Naive thymus-derived CD4-positive, alpha-beta T cell (primary cell): Measurements from ENCODE around the gene BRD4. TPM values are rescaled to one million over a fixed set of nuclear protein-coding genes. Genes with fewer than 3 reads are reported as not detected.

Source experiments
- ATAC-seq: fragments of 150-1000 bp; cut with Tn5 transposase; 2 replicates; pipeline ENCODE4 v1.10.0; 2021; ENCODE audit warnings: mild to moderate bottlenecking, moderate library complexity
- CTCF ChIA-PET: fragments of 350-600 bp; sonication (Branson Sonifier 250); formaldehyde crosslinking; loops from one replicate; lab custom pipeline; 2021; ENCODE audit warnings: antibody characterized with exemption; lab: Charles Lee
- POLR2A ChIA-PET: fragments of 350-600 bp; sonication (Branson Sonifier 250); formaldehyde crosslinking; loops from one replicate; lab custom pipeline; 2021; ENCODE audit warnings: antibody characterized with exemption, inconsistent platforms; lab: Charles Lee
- DNase-seq, 9 donors: peaks; one replicate each; pipeline versions ENCODE4 v3.0.0 to v3.0.0-alpha.2; 2020 to 2022; ENCODE audit warnings: mixed read lengths in 1 of 9
- H3K27ac ChIP-seq: one replicate; pipeline ENCODE4 v1.7.0; 2013; ENCODE audit warnings: mild to moderate bottlenecking, low read depth, low read length, moderate library complexity
- H3K27me3 ChIP-seq, 2 donors: one replicate each; pipeline ENCODE4 v1.7.0; 2013; ENCODE audit warnings: low read length in 2 of 2, mild to moderate bottlenecking in 2 of 2, moderate library complexity in 2 of 2; ENCODE audit not compliant: control insufficient read depth in 2 of 2, insufficient read depth in 2 of 2
- H3K36me3 ChIP-seq, 3 experiments: 1 replicate in 2 of 3; 2 replicates in 1 of 3; pipeline ENCODE4 v1.7.0; 2013; ENCODE audit warnings: low read length in 3 of 3, mild to moderate bottlenecking in 3 of 3, moderate library complexity in 1 of 3; ENCODE audit not compliant: insufficient read depth in 3 of 3, control insufficient read depth in 2 of 3
- H3K4me1 ChIP-seq, 2 donors: one replicate each; pipeline ENCODE4 v1.7.0; 2013; ENCODE audit warnings: low read length in 2 of 2, mild to moderate bottlenecking in 2 of 2, moderate library complexity in 1 of 2; ENCODE audit not compliant: control insufficient read depth in 2 of 2, insufficient read depth in 2 of 2
- H3K4me3 ChIP-seq: 2 replicates; pipeline ENCODE4 v1.7.0; 2013; ENCODE audit warnings: mild to moderate bottlenecking, low read length
- H3K9me3 ChIP-seq, 3 experiments: 1 replicate in 2 of 3; 2 replicates in 1 of 3; pipeline ENCODE4 v1.7.0; 2013; ENCODE audit warnings: low read length in 3 of 3; ENCODE audit not compliant: control insufficient read depth in 2 of 3
- H3K27ac Mint-ChIP-seq, 9 donors: one replicate each; pipeline ENCODE4 v1.8.0; 2020 to 2022; ENCODE audit warnings: mixed read lengths in 9 of 9, mild to moderate bottlenecking in 8 of 9, moderate library complexity in 5 of 9, inconsistent platforms in 2 of 9
- H3K27me3 Mint-ChIP-seq, 5 donors: one replicate each; pipeline ENCODE4 v1.8.0; 2021 to 2022; ENCODE audit warnings: mixed read lengths in 5 of 5, mild to moderate bottlenecking in 1 of 5
- H3K36me3 Mint-ChIP-seq, 5 donors: one replicate each; pipeline ENCODE4 v1.8.0; 2020 to 2022; ENCODE audit warnings: mixed read lengths in 5 of 5, mild to moderate bottlenecking in 3 of 5, inconsistent platforms in 1 of 5
- H3K4me1 Mint-ChIP-seq, 7 donors: one replicate each; pipeline ENCODE4 v1.8.0; 2020 to 2022; ENCODE audit warnings: mixed read lengths in 7 of 7, mild to moderate bottlenecking in 3 of 7, inconsistent platforms in 1 of 7
- H3K4me3 Mint-ChIP-seq, 10 donors: one replicate each; pipeline ENCODE4 v1.8.0; 2020 to 2022; ENCODE audit warnings: mild to moderate bottlenecking in 10 of 10, mixed read lengths in 10 of 10, moderate library complexity in 6 of 10, inconsistent platforms in 2 of 10
- H3K9me3 Mint-ChIP-seq, 11 donors: one replicate each; pipeline ENCODE4 v1.8.0; 2020 to 2022; ENCODE audit warnings: mixed read lengths in 11 of 11, mild to moderate bottlenecking in 4 of 11, inconsistent platforms in 1 of 11, moderate library complexity in 1 of 11
- intact Hi-C, 2 donors: fragments of 100-400 bp; cut with micrococcal nuclease; formaldehyde crosslinking; loops; one replicate each; pipeline ENCODE4 v1.15.1; 2023
- polyA plus RNA-seq, 2 donors: library from polyadenylated mRNA; unstranded; fragments of 300-500 nt; fragmentation: Illumina TruSeq; gene quantifications; one replicate each; pipeline ENCODE4 v1.2.3, GENCODE V29; 2021
- total RNA-seq, 6 experiments: library from RNA in 5 of 6; stranded (reverse) in 5 of 6; gene quantifications; 1 replicate in 5 of 6; 2 replicates in 1 of 6; pipeline ENCODE4 v1.2.3 and lab custom pipeline; 2021 to 2026

BRD4 gene
- total and polyA plus RNA-seq, 7 experiments from 2014 or later, result 10.5 to 168 (median 113) TPM

DNA sequence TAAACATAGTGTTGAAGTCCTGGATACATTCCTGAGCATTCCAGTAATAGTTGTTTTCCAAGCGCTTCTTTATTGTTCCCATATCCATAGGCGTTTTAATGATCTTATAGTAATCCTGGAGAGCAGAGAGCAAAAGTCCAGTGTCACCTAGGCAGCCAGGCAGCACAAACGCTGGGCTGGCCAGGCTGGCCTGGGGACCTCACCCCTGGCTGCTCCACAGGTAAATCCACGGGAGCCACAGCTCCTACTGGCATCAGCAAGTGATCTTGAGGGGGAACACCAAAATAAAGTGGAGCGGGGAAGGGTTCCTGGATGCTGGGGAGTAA, 63.4 kb downstream of the BRD4 start:
- intact Hi-C loops, result no loop called here
- Histone ChIP-seq H3K4me1 (no peaks in the 10 kb centered on the region), H3K4me3 (no peak overlapping the region), H3K9me3 (no peaks in the 10 kb centered on the region), H3K27ac (no peak overlapping the region), H3K36me3 (peaks cover 23 to 95% (median 24%) of the 10 kb centered on the region in 3 experiments), H3K27me3 (no peaks in the 10 kb centered on the region)
- H3K4me3 Mint-ChIP-seq, result no peak overlapping the region
- no peaks in the 10 kb centered on the region for H3K27me3 Mint-ChIP-seq
- DNase-seq, result no peak
- peak overlapping the region in 1 of 9 donors; percentile 48 for H3K27ac Mint-ChIP-seq
- H3K36me3 Mint-ChIP-seq, result peaks cover 4 to 65% (median 22%) of the 10 kb centered on the region in 5 donors
- CTCF ChIA-PET, result no interaction called here
- no peak for ATAC-seq
- H3K9me3 Mint-ChIP-seq, result no peaks in the 10 kb centered on the region
- POLR2A ChIA-PET, result no interaction called here
- peaks cover 24 to 54% (median 46%) of the 10 kb centered on the region in 7 donors for H3K4me1 Mint-ChIP-seq

DNA sequence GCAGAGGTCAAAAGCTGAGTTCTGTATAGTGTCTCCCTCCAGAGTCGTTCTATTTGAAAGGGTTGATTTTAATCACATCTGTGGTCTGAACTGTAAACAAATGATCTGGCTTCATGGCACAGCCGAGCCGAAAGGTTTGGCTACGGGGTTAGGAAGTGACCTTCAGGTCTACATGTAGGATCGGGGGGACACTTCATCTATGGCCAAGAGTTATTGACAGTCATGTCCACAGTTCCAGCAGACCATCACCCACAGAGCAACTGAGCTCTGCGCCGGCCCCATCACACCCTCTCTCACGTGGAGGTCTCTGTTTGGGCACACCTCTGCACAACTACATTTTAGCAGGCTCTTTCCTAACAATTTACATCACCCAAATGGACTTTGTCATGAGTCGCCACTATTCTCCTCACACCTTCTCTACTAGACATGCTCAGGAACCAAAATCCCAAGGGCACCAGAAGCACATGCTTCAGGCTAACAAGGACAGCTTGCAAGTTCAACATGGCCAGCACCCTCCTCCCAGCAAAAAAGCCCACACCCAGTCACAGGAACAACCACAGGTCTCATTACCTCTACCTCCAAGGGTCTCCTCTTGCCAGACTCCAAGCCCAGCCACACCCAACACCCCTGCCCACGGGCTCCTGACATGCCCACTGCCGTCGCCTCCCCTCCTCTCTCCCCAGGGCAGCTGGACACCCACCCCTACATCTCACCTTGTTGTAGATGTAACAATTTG, 64.0 kb downstream of the BRD4 start:
- Histone ChIP-seq H3K36me3 (peaks cover 29 to 100% (median 29%) of the 10 kb centered on the region in 3 experiments), H3K4me3 (no peak overlapping the region), H3K27ac (no peak overlapping the region), H3K27me3 (no peaks in the 10 kb centered on the region), H3K4me1 (no peaks in the 10 kb centered on the region), H3K9me3 (no peaks in the 10 kb centered on the region)
- ChIA-PET CTCF (interaction anchor here (0.6 kb wide), 1 partner anchor 165 kb away, joined by 4 read pairs; no protein-coding TSS in a partner anchor), POLR2A (no interaction called here)
- DNase-seq (no peak), ATAC-seq (no peak)
- intact Hi-C loops, result no loop called here
- Mint-ChIP-seq H3K4me3 (peak overlapping the region in 1 of 10 donors; percentile 25), H3K27ac (peak overlapping the region in 5 of 9 donors; percentile 17 to 84 (median 52)), H3K36me3 (peaks cover 7 to 70% (median 22%) of the 10 kb centered on the region in 5 donors), H3K4me1 (peaks cover 24 to 51% (median 44%) of the 10 kb centered on the region in 7 donors), H3K9me3 (no peaks in the 10 kb centered on the region), H3K27me3 (no peaks in the 10 kb centered on the region)

DNA sequence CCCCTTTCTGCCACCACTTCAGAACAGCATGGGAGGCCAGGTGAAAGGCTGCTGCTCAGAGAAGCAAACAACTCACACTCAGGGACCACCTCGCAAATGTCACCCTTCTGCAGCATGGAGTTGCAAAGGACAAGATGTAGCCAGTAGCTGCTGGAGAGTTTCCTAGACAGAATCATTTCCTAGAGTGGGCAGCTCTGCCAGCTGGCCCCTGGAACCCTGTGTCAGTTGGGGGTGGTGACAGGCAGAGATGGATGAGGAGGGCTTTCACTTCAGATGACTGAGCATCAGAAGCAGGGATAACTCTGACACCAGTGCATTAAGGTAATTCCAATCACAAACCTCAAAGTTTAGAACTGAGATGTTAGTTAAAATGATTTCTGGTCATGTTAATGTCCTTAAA, 65.7 kb downstream of the BRD4 start:
- ATAC-seq (no peak), DNase-seq (no peak)
- POLR2A ChIA-PET, result no interaction called here
- Mint-ChIP-seq H3K9me3 (no peaks in the 10 kb centered on the region), H3K4me3 (no peak overlapping the region), H3K4me1 (peaks cover 20 to 43% (median 31%) of the 10 kb centered on the region in 7 donors), H3K27me3 (no peaks in the 10 kb centered on the region), H3K27ac (peak overlapping the region in 1 of 9 donors; percentile 18), H3K36me3 (peaks cover 4 to 67% (median 22%) of the 10 kb centered on the region in 5 donors)
- H3K9me3 ChIP-seq, result no peaks in the 10 kb centered on the region
- no peak overlapping the region for H3K27ac ChIP-seq
- no peak overlapping the region for H3K4me3 ChIP-seq
- CTCF ChIA-PET, result interaction anchor here (0.6 to 1.3 kb wide), 2 partner anchors 22 to 143 kb away, joined by 4 read pairs; no protein-coding TSS in a partner anchor
- intact Hi-C loops, result no loop called here
- peaks cover 24 to 100% (median 26%) of the 10 kb centered on the region in 3 experiments for H3K36me3 ChIP-seq
- no peaks in the 10 kb centered on the region for H3K27me3 ChIP-seq
- no peaks in the 10 kb centered on the region for H3K4me1 ChIP-seq

DNA sequence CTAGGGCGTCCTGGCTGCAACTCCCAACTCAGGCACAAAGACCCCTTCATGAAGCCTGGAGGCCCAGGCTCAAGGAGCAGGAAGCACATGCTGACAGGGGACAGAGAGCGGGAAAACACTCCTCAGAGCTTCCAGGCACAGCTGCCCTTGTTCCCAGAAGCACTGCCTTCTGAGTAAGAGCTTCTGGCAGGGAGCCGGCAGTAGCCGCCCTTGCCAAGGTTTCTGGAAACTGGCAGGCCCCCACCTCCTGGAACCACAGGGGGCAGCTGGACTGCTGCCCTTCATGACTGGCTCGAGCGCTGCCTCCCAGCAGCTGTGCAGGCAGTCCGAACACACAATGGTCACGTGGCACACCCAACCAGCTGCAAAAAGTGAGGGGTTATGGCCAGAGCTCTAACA, 66.5 kb downstream of the BRD4 start:
- POLR2A ChIA-PET, result no interaction called here
- Mint-ChIP-seq H3K4me3 (no peak overlapping the region), H3K4me1 (peaks cover 14 to 35% (median 23%) of the 10 kb centered on the region in 7 donors), H3K27ac (peak overlapping the region in 1 of 9 donors; percentile 30), H3K27me3 (no peaks in the 10 kb centered on the region), H3K9me3 (no peaks in the 10 kb centered on the region), H3K36me3 (peaks cover 6 to 61% (median 17%) of the 10 kb centered on the region in 5 donors)
- Histone ChIP-seq H3K36me3 (peaks cover 18 to 100% (median 25%) of the 10 kb centered on the region in 3 experiments), H3K4me3 (no peak overlapping the region), H3K27ac (no peak overlapping the region), H3K4me1 (no peaks in the 10 kb centered on the region), H3K9me3 (no peaks in the 10 kb centered on the region), H3K27me3 (no peaks in the 10 kb centered on the region)
- no peak for ATAC-seq
- DNase-seq, result no peak
- intact Hi-C loops, result loop anchor here (2.0 kb wide), 2 partner anchors 65 to 115 kb away; no protein-coding TSS in a partner anchor
- CTCF ChIA-PET, result interaction anchor here (0.6 to 1.3 kb wide), 2 partner anchors 23 to 174 kb away, joined by 3 to 4 read pairs; no protein-coding TSS in a partner anchor

DNA sequence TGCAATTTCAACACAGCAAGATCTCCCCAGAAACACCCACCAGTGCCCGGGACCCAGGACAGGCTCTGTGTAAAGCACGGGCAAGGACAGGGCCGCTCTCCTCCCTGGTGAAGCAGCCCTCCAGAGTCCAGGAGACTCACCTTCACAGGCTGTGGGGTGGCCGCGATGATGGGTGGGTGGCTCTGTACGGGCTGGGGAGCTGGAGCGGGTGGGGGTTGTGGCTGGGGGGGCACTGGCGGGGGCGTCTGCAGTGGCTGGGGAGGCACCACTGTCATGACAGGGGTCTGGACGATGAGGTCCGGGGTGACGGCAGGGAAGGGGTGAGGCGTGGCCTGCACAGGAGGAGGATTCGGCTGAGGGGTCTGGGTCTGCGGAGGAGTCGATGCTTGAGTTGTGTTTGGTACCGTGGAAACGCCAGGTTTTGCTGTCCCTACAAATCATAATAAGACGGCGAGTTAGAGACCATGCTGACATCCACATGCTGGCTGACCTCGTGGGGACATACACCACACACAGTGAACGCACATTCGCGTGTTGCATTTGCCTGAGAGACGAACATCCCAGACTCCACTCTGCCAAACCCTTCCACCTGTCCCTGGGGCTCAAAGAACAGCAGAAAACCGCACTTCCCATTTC, 67.0 kb downstream of the BRD4 start:
- no peak overlapping the region for H3K4me3 ChIP-seq
- peaks cover 12 to 30% (median 18%) of the 10 kb centered on the region in 7 donors for H3K4me1 Mint-ChIP-seq
- H3K27ac ChIP-seq, result no peak overlapping the region
- H3K4me1 ChIP-seq, result no peaks in the 10 kb centered on the region
- H3K27me3 Mint-ChIP-seq, result no peaks in the 10 kb centered on the region
- no peaks in the 10 kb centered on the region for H3K27me3 ChIP-seq
- peak overlapping the region in 2 of 9 donors; percentile 25 to 30 for H3K27ac Mint-ChIP-seq
- ChIA-PET CTCF (interaction anchor here (0.6 to 2.1 kb wide), 3 partner anchors 23 to 174 kb away, joined by 3 to 8 read pairs (median 4); partner anchors contain the start of gene AKAP8L), POLR2A (no interaction called here)
- intact Hi-C loops, result loop anchor here (2.0 kb wide), 2 partner anchors 65 to 115 kb away; no protein-coding TSS in a partner anchor
- H3K36me3 ChIP-seq, result peaks cover 18 to 100% (median 27%) of the 10 kb centered on the region in 3 experiments
- no peak for ATAC-seq
- no peak overlapping the region for H3K4me3 Mint-ChIP-seq
- no peak for DNase-seq
- H3K36me3 Mint-ChIP-seq, result peaks cover 8 to 59% (median 19%) of the 10 kb centered on the region in 5 donors
- H3K9me3 Mint-ChIP-seq, result no peaks in the 10 kb centered on the region
- H3K9me3 ChIP-seq, result no peaks in the 10 kb centered on the region

DNA sequence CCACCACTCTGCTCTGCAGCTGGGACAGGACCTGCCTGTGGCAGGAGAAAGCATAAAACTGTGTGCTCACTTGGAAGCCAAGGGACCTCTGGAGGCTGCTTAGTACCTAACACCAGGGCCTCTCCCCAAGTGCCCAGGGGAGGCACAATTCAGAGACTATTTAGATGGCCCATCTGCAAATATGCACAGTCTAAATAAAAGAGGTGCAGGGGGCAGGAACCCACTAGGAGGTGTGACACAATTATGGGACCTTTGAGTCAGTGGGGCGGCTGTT, 67.5 kb downstream of the BRD4 start:
- Mint-ChIP-seq H3K4me1 (peaks cover 10 to 25% (median 14%) of the 10 kb centered on the region in 7 donors), H3K36me3 (peaks cover 8 to 55% (median 19%) of the 10 kb centered on the region in 5 donors), H3K4me3 (no peak overlapping the region)

More for the DNA sequence above, 67.5 kb downstream of the BRD4 start:
- POLR2A ChIA-PET, result no interaction called here
- Histone ChIP-seq H3K9me3 (no peaks in the 10 kb centered on the region), H3K4me1 (no peaks in the 10 kb centered on the region), H3K36me3 (peaks cover 18 to 100% (median 32%) of the 10 kb centered on the region in 3 experiments), H3K27ac (no peak overlapping the region), H3K27me3 (no peaks in the 10 kb centered on the region), H3K4me3 (no peak overlapping the region)
- H3K27me3 Mint-ChIP-seq, result no peaks in the 10 kb centered on the region
- DNase-seq (no peak), ATAC-seq (no peak)
- no peaks in the 10 kb centered on the region for H3K9me3 Mint-ChIP-seq
- CTCF ChIA-PET, result interaction anchor here (2.1 kb wide), 1 partner anchor 154 kb away, joined by 8 read pairs; the partner anchor contains the start of gene AKAP8L
- peak overlapping the region in 1 of 9 donors; percentile 14 for H3K27ac Mint-ChIP-seq
- intact Hi-C loops, result loop anchor here (1.0 to 5.0 kb wide), 7 partner anchors 66 to 291 kb away; partner anchors contain the start of gene BRD4 (in 1 of the 2)
